Activated CD4-positive, alpha-beta T cell treated with anti-CD3 and anti-CD28 coated beads, Interleukin-2, amount 50 U/mL, for 4 hours (primary cell): ENCODE measurements around the gene RAB11B.
A peak's percentile ranks its signal among the peaks of the same experiment; 100 is the strongest.
"Not testable (repeated sequence)": the region's sequence is repeated elsewhere in the genome, so short reads cannot be mapped to it uniquely, and the experiment has no call there.

Experiments used
- DNase-seq, 2 experiments: peaks; one replicate each; pipeline ENCODE4 v3.0.0-alpha.2; 2020

RAB11B gene

DNA sequence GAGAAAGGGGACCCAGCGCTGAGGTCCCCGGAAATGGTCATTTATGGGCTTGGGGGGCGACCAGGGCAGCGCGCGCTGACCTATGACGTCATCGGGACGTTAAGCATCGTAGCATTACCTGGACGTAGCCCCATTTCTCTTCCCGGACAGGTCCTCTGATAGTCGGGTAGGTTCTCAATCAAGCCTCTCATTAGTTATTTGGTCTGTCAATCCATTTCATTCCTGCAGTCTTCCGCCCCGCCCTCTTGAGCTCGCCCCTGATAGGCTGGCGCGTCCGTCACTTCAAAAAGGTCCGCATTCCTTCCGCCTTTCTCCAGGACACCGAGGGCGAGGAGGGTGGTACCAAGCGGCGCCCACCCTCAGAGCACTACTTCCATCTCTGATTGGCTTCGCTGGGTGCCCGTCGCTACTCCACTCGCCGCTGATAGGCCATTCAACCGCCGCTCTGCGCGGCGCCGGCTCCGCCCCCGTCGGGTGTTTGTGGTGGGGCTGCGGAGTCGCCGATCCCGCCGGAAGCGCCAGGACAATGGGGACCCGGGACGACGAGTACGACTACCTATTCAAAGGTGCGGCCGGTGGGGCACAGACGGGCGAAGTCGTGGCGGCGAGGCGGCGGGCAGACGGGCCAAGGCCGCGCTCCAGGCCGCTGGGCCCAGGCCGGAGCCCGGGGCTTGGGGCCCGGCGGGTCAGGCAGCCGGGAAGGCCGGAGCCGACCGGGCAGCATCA, at the start of gene RAB11B:
TSS of gene RAB11B (plus strand) at position 470 of the 726 bp plus-strand sequence. CDS start at position 527, 57 bp downstream.
- peak; percentile 97 to 98 for DNase-seq

DNA sequence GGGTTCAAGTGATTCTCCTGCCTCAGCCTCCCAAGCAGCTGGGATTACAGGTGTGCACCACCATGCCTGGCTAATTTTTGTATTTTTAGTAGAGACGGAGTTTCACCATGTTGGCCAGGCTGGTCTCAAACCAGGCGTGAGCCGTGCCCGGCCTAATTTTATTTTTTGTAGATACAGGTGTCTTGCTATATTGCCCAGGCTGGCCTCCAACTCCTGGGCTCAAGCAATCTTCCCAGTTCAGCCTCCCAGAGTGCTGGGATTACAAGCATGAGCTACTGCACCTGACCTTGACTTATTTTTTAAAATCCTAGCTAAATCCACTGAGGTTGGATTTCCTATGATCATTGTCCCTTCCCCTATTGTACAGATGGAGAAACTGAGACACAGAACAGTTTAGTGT, 48.7 kb upstream of the RAB11B start:
- DNase-seq, result not testable (repeated sequence)

DNA sequence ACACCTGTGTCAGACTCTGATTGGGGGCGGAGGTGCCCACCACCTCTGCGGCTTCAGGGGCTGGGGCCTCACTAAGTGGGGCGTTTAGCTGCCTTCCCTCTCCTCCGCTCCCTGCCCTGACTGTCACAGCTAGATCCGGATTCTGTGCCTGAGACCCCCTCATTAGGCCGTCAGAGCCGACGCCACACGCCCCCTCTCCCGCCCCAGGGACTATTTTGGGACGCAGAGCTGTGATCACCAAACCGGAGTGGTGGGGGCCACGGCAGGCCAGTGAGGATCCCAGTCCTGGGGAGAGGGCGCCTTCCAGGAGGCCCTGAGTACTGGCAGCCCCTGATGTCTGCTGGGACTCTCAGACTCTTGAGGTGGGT, 47.9 kb upstream of the RAB11B start:
- DNase-seq, result no peak

DNA sequence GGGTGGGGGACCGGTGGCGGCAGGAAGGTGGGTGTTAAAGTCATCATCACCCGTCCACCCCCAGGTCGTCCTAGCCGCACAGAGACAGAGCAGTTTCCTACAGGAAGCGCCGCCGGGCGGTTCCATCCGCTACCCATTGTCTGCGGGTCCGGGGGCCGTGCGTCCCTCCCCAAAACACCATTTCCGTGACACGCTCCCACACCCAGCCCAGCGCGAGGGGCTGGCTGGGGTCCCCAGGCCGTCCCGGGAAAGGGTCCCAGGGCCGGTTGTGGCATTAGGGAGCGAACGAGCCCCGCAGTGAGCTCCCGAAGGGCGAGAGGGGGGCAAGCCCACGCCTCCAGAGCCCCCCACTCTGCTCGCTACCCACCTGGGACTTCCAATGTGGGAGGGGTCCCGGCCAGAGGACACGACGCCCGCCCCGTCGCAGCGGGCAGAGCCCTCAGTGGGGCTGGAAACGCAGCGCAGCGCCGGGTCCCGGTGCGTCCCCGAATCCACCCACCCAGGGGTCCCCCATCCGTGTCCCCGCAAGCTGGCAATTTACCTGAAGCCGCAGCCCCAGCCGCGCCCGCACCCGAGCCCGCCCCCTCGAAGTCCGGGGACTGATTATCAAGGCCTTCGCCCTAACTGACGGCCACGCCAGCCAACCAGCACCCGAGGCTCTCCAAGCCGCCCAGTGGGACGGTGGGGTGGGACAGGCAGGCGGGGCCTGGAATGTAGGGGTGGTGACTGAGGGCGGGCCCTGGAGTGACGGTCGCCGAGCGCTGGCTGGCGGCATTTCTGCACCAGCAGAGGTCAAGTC, 47.3 kb upstream of the RAB11B start, which contains the start of gene KANK3:
TSS of gene KANK3 (minus strand) at position 579 of the 799 bp plus-strand sequence. CDS start 5,434 bp downstream, outside the sequence.
- peak; percentile 89 to 90 for DNase-seq

DNA sequence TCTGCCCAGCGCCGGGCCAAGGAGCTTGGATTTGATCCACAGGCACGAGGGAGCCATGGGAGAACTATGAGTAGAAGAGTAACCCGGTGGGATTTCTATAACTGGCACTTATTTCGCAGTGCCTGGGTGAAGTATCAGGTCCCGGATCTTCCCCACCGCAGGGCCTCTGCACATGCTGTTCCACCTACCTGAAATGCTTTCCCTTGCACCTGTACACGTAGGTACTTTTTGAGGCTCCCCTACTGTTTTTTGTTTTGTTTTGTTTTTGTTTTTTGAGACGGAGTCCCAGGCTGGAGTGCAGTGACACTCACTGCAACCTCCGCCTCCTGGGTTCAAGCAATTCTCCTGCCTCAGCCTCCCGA, 46.7 kb upstream of the RAB11B start:
- DNase-seq, result no peak

DNA sequence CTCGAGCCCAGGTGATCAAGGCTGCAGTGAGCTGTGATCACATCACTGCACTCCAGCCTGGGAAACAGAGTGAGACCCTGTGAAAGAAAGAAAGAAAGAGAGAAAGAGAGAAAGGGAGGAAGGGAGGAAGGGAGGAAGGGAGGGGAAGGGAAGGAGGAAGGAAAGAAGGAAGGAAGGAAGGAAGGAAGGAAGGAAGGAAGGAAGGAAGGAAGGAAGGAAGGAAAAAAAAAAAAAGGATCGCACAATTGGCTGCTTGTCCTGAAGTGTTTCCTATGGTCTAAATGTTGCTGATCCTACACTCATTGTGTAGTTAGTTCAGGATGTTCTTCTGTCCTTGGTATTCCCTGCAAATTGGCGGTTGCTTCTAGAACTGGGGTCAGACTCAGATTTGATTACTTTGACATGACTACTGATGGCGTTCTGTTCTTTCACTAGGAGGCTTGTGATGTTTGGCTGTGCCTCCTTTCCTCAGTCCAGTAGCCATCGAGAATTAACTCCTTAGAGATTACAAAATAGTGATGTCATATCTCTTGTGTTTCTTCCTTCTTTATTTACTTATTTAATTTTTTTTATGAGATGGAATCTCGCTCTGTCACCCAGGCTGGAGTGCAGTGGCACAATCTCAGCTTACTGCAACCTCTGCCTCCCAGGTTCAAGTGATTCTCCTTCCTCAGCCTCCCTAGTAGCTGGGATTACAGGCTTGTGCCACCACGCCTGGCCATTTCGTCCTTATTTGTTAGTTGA, 40.4 kb upstream of the RAB11B start:
- DNase-seq, result not testable (repeated sequence)

DNA sequence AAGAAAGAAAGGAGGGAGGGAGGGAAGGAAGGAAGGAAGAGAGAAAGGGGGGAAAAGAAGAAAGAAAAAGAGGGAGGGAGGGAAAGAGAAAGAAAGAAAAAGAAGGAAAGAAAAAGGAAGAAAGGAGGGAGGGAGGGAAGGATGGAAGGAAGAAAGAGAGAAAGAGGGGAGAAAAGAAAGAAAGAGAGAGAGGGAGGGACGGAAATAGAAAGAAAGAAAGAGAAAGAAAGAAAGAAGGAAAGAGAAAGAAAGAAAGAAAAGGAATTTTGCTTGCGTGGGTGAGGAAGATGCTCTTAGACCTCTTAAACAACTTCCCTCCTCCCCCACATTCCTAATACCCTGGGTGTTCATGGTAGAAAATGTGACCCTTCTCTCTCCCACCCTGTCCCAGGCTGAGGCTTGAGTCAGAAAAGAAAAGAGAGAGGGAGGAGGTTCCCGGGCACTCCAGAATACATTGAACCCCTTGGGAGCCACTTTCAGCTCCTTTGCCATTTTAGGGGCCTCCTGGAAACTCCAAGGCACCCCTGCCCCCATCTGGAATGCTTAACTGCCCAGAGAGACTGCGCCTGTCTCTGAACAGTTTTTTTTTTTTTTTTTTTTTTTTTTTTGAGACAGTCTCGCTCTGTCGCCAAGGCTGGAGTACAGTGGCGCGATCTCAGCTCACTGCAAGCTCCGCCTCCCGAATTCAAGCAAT, 37.9 kb upstream of the RAB11B start:
- DNase-seq, result no peak

DNA sequence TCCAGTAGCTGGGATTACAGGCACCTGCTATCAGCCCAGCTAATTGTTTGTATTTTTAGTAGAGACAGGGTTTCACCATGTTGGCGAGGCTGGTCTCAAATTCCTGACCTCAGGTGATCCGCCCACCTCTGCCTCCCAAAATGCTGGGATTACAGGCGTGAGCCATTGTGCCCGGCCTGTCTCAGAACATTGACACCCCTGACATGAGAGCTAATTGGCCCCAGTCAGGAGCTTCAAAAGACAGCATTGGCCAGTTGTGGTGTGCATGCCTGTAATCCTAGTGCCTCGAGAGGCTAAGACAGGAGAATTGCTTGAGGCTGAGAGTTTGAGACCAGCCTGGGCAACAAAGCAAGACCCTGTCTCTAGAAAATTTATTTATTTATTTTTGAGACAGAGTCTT, 37.3 kb upstream of the RAB11B start:
- not testable (repeated sequence) for DNase-seq

DNA sequence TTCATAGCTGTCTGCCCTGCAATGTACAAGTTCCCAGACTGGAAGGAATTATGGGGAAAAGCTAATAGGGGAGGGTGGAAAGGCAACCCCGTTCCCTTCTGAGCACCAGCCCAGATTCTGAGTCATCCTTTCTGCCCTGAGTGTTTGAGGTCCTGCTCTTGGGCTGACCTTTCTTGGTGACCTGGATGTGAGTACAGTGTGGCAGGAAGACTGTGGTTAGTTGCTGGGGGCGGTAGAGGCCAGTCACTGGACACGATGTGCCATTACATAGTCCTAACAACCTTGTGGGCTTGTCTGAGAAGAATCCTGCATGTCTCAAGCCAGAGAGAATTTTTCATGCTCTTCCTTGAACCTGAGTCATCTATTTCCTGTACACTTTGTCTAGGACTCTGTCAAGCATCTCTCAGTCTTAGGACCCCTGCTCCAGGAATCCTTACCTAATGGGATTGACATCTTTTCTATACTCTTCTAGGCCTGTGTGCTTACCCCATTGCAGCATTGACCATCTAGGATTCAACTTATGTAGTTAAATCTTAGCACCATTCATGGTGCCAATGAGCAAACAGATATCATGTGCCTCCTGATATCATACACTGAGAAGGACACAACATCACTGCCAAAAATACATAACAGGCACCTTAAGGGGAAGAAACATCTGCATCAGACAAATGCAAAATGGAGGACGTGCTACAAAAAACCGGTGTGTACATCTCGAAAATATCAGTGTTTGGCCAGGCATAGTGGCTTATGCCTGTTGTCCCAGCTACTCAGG, 34.3 kb upstream of the RAB11B start:
- no peak for DNase-seq

DNA sequence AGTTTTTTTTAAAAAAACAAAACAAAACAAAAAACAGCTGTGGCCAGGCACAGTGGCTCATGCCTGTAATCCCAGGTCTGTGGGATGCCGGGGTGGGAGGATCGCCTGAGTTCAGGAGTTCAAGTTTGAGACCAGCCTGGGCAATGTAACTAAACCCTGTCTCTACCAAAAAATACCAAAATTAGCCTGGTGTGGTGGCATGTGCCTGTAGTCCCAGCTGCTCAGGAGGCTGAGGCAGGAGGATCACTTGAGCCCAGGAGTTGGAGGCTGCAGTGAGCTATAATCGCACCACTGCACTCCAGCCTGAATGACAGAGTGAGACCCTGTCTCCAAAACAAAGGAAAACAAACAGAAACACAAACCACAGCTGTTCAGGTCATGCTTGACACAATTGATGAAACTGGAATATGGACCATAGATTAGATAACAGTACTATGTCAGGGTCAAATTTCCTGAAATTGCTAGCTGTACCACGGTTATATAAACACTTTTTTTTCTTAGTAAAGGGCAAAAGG, 33.1 kb upstream of the RAB11B start:
- DNase-seq, result no peak

DNA sequence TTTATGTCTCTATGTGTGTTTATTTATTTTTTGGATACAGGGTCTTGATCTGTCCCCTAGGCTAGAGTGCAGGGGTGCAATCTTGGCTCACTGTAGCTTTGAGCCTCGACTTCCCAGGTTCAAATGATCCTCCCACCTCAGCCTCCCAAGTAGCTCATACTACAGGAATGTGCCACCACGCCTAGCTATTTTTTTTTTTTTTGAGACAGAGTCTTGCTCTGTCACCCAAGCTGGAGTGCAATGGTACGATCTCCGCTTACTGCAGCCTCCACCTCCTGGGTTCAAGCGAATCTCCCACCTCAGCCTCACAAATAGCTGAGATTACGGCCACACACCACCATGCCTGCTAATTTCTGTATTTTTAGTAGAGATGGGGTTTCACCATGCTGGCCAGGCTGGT, 31.2 kb upstream of the RAB11B start:
- no peak for DNase-seq

DNA sequence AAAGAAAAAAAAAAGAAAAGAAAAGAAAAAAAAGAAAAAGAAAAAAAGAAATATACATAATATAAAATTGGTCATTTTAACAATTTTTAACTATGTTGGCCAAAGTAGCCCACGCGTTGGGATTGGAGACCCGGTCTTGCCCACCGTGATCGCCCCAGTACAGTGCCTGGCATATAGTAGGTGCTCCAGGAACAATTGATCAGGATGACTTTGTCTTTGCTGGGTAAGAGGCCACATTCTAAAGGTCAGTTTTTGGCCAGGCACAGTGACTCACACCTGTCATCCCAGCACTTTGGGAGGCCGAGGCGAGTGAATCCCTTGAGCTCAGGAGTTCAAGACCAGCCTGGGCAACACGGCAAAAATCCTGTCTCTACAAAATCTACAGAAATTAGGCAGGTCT, 30.0 kb upstream of the RAB11B start:
- DNase-seq, result no peak

DNA sequence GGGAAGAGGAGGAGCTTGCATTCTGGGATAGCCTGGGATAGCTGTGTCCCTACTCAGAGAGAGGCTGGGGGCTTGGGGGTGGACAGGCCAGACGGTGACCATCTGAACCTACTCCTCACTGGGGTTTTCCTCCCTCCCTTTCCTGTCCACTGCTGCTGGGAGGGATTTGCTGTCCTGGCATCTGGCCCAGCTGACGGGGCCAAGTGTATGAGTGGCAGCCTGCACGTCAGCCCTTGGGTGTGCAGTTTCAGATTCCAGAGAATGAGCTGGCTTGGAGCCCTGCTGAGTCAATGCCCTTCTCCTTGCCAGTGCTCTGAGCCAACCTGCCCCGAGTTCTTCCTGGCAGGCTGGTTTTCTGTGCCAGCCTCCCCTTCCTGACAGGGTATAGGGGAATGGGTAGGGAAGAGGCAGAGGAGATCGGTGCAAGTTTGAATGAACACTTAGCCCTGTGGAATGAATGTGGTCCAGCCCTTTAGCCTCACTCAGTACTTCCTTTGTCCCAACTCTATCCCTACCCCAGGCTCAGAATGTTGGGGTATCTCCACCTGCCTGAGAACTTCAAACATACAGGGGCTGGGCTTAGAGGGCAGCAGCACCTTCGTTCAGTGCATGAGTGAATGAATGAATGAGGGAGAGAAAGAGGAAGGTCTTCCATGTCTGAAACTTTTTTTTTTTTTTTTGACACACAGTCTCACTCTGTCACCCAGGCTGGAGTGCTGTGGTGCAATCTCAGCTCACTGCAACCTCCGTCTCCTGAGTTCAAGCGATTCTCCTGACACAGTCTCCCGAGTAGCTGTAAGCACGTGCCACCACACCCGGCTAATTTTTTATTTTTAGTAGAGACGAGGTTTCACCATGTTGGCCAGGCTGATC, 28.0 kb upstream of the RAB11B start:
- DNase-seq, result no peak

DNA sequence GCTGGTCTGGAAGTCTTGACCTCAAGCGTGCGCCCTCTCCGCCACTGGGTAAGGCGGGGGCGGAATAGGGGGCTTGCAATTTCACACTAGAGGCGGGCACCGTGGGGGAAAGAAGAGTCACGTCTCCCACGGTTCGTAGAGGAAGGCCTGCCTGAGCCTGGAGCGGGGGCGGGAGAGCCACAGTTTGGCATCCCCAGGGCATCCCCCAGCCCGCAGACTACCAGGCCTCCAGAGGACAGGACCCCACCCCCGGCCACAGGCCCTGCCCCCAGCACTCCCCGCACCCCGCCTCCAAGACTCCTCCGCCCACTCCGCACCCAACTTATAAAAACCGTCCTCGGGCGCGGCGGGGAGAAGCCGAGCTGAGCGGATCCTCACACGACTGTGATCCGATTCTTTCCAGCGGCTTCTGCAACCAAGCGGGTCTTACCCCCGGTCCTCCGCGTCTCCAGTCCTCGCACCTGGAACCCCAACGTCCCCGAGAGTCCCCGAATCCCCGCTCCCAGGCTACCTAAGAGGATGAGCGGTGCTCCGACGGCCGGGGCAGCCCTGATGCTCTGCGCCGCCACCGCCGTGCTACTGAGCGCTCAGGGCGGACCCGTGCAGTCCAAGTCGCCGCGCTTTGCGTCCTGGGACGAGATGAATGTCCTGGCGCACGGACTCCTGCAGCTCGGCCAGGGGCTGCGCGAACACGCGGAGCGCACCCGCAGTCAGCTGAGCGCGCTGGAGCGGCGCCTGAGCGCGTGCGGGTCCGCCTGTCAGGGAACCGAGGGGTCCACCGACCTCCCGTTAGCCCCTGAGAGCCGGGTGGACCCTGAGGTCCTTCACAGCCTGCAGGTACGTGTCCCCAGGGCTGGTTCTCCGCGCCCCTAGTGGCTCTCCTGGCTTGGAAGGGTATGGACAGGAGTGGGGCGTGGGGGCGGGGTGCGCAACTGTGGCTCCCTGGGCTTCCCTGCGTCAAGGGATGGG, 26.1 kb upstream of the RAB11B start, which contains the start of gene ANGPTL4:
TSS of gene ANGPTL4 (plus strand) at position 353 of the 969 bp plus-strand sequence. CDS start at position 520, 167 bp downstream.
- peak; percentile 52 to 62 for DNase-seq

DNA sequence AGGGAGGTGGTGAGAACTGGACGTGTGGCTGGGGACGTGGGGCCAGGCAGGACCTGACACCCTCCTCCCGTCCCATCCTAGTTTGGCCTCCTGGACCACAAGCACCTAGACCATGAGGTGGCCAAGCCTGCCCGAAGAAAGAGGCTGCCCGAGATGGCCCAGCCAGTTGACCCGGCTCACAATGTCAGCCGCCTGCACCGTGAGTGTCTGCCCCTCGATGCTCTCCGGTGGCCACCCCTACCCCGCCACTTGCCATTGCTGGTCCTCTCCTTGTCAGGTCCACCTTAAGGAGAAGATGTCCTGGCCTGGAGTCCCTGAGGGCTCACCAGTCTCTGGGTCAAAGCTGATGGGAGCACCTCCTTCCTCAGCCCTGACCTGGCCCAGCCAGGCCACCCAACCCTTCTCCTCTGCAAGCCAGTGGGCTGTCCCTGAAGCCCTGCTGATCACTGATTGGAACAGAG, 24.0 kb upstream of the RAB11B start:
- no peak for DNase-seq

DNA sequence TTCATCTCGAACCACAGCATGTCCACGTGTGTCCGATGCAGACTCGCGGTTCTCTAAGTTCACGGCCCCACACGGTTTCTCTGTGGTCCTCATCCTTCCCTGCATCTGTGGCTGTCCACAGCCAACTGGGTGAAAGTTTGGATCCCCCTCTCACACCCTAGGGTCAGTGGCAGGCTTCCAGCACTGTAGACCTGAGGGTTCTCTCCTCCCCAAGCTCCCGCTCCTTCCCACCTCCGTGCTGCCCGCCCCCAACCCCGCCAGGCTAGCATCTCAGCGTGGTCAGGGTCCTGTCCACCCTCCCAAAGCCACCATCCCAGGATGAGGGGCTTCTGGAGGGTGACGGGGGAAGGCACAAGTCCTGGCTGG, 23.2 kb upstream of the RAB11B start:
- no peak for DNase-seq

DNA sequence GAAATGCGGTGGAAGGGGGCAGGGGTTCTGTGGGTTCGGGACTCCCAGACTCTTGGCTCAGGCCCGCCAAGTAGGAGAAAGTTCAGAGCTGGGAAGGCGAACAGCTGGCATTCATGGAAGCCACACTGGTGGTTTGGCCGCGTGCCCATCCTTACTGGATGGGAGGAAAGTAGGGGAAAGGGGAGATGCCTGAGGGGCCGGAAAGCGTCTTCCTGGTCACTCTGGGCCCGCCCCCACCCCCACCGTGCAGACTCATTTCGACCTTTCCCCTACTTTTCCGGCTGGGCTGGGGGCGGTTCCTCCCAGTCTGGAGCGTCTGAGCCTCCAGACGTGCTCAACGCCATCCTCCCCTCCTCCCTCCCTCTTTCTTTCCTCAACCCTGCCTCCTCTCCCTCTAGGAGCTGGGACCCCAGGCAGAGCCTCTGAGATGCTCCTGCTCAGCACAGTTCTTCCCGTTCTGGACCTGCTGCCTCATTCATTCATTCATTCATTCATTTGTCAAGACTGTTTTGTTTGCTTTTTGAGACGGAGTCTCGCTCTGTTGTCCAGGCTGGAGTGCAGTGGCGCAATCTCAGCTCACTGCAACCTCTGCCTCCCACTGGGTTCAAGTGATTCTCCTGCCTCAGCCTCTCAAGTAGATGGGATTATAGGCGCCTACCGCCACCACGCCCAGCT, 22.7 kb upstream of the RAB11B start:
- no peak for DNase-seq

DNA sequence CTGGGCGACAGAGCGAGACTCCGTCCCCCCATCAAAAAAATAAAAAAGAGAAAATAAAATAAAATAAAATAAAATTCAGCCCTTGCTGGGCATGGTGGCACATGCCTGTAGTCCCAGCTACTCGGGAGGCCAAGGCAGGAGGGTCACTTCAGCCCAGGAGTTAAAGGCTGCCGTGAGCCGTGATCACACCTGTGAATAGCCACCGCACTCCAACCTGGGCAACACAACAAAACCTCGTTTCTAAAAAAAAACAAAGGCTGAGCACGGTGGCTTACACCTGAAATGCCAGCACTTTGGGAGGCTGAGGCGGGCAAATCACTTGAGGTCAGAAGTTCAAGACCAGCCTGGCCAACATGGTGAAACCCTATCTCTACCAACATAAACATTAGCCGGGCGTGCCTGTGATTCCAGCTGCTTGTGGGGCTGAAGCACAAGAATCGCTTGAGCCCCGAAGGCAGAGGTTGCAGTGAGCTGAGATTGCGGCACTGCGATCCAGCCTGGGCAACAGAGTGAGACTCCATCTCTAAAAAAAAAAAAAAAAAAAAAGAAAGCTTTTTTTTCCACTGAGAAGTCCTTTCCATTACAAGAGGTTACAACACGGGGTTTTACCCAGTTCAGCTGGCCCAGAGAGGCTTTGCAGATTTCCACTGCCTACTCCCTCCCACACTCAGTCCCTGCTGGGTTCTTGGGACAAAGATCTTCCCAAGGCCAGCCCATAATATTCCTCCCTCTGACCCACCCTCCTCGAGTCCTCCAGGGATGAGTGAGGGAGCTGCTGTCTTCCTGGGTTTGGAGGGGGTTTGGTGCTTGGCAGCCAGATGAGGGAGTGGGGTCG, 19.8 kb upstream of the RAB11B start:
- no peak for DNase-seq
